Astrocyte (in vitro differentiated cells and primary cell): Measurements from ENCODE around the gene BCKDHB.

ENCODE experiments used
- CTCF ChIP-seq: IDR thresholded peaks from 2 replicates; pipeline ENCODE4 v1.5.1; 2011; ENCODE audit warnings: low read depth, mild to moderate bottlenecking, inconsistent platforms, low read length, moderate library complexity; ENCODE audit not compliant: insufficient read depth
- EZH2 ChIP-seq: IDR thresholded peaks from 2 replicates; pipeline ENCODE4 v1.6.1; 2012; ENCODE audit warnings: mild to moderate bottlenecking, low read length, inconsistent platforms; ENCODE audit not compliant: insufficient read depth

- TF ChIP-seq CTCF: no peak
- no peak for TF ChIP-seq EZH2
These were observed 274.1 kb downstream of the BCKDHB start for GRCh38 chr6:80380566-80380965.
